GM19463 (cell line): Measurements from ENCODE around the gene MFAP2.

Experiments
- ATAC-seq: cut with Tn5 transposase; IDR thresholded peaks from one replicate; pipeline ENCODE4 v1.9.1; 2021; ENCODE audit warnings: mild to moderate bottlenecking, moderate library complexity; ENCODE audit not compliant: unreplicated experiment

The MFAP2 gene, protein sequence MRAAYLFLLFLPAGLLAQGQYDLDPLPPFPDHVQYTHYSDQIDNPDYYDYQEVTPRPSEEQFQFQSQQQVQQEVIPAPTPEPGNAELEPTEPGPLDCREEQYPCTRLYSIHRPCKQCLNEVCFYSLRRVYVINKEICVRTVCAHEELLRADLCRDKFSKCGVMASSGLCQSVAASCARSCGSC

DNA sequence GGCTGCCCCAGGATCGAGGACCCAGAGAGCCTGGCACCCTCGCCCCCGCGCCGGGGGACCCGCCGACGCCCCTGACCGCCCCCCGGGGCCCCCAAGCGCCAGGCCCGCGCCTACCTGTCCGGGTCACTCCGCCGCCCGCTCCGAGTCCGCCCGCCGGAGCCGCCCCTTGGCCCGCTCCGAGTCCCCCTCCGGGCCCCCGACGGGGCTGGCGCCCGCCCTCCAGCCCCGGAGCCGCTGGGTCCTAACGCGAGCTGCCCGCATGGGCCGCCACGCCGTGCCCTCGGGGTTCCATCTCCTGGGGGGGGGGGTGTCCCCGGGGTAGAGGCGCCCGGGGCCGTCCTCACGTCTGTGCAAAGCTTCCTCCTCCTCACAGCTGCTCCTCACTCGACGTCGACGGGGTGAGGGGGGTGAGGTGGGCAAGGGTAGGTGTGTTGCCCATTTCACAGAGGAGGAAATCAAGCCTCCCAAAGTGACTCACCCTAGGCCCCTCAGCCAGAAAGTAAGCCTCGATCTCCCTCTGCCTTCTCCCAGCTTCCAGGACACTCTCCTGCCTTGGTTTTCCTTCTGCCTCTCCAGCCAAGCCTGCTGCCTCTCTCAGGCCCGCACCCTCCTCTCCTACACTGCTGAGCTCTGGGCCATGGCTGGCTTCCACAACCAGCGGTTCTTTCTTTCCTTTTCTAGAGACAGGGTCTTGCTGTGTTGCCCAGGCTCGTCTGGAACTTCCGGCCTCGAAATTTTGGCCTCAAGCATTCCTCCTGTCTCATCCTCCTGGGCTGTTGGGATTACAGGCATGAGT, at the start of gene MFAP2:
MFAP2 (minus strand) TSS at position 148 of the 796 bp plus-strand sequence. CDS start 2,347 bp downstream, outside the sequence.
- no peak for ATAC-seq

DNA sequence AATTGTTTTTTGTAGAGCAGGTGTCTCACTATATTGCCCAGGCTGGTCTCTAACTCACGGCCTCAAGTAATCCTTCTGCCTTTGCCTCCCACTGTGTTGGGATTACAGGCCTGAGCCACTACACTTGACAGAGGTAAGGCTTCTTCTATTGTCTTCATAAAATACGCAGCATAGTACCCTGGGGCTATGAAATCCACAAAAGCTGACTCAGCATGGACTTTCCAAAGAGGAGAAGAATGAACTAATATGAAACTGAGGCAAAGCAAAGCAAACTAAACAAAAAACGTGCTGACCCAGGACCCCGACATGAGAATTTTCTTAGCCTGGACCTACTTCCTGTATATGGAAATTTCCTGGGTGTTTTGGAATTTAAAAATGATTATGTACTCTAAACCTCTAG, 49.8 kb upstream of the MFAP2 start:
- ATAC-seq, result no peak

DNA sequence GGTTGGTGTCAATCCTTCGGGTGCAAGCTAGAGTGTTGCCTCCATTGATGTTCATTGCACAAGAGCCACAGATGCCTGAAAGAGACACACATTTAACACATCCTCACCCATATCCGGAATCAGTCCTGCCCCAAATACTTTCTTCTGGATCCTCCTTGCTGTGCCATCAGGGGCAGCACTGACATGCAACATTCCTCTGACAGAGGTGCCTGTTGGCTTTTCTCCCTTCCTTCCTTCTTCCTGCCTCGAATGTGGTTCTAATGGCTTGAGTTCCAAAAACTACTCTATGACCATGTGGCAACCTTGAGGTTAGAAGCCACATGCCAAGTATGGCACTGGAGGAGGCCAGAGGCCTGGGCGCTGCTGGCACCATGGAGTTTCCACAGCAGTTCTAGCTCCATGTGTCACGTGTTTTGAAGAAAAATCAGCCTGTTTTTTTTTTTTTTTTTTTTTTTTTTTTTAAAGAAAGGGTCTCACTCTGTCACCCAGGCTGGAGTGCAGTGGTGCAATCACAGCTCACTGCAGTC, 48.3 kb upstream of the MFAP2 start:
- ATAC-seq, result no peak

DNA sequence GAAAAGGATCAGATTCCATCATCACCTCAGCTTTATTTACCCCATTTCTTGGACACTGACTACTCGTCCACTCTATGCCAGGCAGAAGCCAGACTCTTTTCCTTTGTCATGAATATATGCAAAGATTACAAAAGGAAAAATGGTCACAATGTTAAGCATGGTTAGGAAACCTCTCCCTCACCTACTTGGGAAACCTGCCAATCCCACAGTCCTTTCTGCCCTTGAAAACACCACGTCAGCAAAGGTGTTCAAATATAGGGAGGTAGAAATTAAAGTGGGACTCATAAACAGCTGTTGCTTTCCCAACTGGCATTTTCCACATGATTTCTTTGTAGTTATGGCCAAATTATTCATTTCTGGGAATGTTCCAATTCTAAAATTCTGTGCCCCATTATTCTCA, 47.5 kb upstream of the MFAP2 start:
- ATAC-seq, result no peak

DNA sequence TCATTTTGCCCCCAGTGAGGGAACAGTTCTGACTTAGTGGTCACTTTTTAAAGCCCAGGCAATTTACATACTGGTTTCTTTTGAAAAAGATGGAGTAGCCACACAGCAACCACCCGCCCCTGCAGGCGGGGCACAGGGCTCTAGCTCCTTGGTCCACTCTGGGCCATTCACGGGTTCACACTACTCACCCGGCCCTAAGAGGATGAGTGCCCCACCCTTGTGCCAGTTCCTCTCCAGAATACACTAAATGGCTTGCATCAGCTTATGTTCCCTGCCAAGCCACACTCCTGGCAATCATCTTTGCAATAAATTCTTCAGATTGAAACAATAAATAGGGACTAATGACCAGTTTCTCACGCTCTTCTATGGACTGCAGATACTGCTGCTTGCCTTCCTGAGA, 47.0 kb upstream of the MFAP2 start:
- no peak for ATAC-seq

DNA sequence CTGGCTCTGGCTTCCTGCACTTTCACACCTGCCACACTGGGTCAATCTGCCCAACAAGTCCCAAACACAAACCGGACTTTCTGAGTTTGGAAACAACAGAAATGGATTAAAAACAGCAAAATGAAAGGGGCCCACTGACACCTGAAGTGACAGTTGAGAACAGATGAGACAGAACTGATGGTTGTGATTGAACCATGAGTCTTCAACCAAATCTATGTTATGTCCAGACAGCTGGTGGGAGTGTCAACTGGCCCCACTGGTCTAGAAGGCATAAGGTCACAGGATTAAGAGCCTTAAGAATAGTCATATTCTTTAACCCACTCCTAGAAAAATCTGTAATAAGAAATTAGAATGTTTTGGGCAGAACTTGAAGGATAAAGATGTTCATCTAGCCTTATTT, 44.3 kb upstream of the MFAP2 start:
- ATAC-seq, result no peak

DNA sequence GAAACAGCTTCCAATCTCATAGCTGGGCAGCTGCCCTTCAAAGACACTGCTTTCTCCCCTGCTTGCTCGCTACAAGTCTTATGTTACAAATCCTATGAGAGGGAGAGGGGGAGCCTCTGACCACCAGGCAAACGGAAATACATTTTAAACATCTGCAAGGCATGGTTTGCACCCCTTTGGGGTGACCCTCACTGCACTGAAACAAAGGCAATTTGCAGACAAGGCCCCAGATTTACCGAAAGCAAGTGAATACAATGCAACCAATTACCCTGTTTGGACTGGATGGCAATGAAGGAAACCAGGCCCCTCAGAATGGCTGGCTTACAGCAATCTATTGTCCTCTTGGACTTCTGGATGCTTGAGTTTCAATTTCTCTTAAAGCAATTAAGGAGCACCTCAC, 43.2 kb upstream of the MFAP2 start:
- ATAC-seq, result no peak

DNA sequence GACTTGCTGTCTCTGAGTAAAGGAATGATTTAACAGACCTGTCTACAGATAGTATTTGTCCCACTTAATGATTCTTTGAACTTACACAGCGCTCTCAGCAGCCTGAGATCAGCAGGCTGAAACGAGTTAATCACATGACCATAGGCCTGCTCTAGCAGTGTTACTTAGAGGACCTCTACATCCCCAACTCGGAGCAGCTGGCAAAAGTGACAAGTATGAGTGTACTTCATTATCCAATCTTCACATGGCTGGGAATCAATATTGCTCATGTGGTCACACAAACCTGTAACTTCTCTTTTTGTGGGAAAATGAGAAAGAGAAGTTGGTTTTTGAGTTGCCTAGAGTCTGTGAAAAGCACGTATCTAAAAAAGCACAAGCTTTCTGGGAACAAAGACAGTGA, 42.7 kb upstream of the MFAP2 start:
- ATAC-seq, result no peak

DNA sequence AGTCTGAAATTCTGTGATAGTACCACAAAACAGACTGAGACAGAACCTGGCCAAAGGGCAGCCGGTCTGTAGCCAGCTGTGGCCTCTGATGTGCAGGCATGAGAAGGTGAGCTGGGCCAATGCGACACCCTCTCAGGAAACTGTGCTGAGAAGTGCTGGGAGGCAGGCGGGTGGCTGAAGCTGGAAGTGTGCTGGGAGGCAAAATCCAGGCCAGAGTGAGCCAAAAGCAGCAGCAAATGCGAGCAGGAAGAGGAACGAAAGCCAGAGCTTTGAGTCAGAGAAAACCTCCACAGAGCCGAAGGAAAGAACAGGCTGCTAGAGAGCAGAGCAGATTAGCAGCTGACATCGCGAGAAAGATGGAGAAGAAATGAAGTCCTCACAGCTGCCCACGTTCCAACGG, 41.5 kb upstream of the MFAP2 start:
- ATAC-seq, result no peak

DNA sequence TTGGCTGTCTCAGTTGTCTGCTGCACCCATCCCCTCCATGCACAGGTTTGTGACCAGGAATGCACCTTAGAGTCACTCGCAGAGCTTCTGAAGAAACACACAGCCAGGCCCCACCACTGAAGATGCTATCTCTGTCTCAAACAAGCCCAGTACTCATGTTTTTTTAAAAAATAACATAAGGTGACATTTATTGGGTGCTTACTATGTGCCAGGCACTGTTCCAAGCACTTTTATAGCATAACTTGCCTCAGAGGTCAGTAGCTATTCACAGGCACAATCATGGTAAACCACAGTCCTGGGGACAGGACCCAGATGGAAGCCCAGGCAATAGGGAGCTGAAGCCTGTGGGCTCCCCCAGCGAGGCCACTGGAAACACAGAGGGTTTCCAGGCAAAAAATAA, 40.1 kb upstream of the MFAP2 start:
- no peak for ATAC-seq

DNA sequence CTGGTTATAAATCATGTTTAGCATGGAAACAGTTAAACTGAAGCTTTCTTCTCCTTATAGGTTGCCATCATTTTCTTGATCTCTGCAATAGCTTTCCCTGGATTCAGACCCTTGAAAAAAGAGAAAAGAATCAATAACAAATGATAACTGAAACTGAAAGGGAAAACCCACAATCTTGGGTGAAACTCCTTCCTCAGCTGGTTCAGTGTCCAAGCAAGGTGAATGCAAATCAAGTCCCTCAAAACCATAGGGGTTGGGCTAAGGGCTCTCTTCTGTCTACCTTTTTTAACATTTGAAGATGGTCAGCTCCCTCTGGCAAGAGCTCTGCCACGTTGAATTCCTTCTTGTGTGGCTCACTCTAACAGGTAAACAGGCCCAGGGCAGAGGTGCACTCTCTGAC, 38.4 kb upstream of the MFAP2 start:
- no peak for ATAC-seq

DNA sequence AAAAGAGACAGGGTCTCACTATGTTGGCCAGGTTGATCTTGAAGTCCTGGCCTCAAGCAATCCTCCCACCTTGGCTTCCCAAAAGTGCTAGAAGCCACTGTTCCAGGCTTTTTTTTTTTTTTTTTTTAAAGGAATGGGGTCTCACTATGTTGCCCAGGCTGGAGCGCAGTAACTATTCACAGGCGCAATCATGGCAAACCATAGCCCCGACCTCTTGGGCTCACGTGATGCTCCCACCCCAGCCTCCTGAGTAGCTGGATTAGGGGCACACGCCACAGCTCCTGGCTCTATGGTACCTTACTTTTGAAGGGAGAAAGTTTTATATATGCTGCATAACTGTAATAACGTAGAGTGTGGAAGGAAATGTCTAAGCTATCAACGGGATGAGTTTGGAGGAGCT, 37.0 kb upstream of the MFAP2 start:
- ATAC-seq, result no peak

DNA sequence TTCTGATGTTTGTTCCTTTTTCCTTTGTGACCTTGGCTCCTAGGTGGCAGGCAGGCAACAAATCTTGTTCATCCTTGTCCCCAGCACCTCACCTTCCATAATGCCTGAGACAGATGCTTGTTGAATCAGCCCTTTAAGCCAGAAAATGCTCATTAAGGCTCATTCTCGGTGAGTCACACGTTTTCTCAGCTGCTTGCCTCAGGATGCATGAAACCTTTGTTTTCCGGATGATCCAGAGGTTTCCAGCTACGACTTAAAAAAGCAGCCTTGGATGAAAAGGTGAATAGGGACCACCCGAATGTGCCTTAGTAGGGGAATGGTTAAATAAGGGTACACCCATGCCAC, 35.9 kb upstream of the MFAP2 start:
- no peak for ATAC-seq

DNA sequence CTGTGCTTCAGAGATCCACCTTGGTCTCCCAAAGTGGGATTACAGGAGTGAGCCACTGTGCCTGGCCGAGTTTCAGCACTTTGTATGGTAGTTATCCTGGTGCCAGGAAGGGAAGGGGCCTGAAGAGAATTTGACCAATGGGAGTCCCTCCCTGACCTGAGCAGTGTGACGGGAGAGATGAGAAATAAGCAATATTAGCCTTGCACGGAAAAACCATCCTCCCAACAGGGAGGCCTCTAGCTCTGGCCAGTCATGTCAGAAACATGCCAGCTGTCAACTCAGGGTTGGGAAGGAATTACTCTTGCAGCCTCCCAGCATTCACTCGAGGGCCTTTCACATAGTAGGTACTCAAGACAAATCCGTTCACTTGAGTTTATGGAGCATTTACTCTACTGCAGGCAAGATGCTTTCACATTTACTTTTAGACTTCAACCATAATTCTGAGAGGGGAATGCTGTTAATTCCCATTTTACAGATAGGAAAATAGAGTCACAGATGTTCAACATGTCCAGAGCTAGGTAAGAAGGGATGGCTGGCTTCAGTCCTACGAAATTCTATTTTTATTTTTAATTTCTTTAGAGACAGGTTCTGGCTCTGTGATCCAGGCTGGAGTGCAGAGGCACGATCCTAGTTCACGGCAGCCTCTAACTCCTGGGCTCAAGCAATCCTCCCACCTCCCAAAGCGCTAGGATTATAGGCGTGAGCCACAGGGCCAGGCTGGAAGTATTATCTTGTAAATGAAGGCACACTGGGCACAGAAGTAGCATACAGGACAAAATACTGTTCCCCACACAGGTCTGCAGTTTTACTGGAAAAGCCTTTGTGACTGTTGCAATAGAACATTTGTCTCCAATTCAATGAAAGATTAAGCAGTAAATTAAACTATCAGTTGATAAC, 34.5 kb upstream of the MFAP2 start:
- no peak for ATAC-seq

DNA sequence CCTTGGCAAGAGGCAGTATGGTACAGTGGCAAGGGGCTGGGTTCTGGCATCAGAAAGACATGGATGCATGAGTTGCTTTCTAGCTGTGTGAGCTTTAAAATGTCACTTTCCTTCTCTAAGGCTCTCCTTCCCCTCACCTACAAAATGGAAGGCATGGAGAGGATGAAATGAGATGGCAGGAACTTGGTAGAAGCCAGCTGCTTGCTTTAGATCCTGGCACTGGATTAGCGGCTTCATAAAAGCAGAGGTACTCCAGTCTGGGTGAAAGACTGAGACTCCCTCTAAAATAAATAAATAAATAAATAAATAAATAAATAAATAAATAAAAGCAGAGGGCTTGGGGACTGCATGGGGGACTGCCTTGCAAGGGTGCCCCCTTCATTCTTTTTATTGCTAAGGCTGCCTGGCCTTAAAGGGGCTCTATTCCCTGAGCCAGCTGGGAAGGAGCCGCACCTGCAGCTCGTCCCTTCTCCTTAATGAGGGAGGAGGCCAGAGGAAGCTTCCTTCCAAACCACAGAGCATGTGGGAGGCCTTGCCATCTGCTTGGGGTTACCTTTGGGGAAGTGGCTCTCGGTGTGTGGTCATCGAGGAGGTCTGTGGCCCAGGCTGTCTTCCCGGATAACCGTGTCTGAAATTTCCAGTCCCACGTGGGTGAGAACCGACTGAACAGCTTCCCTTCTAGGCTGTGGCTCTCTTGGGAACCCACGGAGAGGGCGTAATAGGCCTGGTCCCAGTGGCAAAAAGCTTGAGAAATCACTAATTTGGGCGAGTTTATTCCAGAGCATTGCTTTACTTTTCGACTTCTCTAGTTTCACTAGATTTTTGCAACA, 33.3 kb upstream of the MFAP2 start:
- no peak for ATAC-seq

DNA sequence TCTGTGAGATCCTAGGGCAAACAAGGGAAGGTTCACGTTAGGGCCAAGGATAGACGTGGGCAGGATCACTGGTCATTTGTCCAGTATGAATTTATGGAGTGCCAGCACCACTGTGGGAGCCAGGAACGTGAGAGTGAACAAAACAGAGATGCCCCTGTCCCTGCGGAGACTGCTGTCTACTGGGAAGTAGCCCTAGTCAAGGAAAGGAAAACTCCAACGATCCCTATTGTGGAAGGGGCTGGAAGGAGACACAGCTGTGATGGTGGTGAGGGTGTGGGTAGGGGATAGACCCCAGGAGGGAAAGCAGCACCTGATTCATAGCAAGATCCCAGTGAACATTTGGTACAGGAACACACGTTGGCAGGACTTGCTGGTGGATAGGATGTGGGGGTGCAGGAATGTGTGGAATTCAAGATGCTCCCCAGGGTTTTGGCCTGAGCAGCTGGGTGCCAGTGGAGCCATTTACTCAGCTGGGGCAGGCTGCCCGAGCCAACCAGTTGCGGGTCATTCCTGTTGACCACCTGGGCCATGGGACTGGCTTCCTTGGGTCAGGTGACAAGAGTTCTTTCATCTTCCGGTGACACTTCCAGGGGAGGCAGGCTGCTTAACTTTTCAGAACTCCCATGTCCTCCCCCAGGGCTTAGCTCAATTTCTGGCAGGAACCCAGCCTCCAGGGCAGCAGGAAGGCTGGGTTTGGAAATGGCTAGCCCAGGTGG, 32.5 kb upstream of the MFAP2 start:
- no peak for ATAC-seq

DNA sequence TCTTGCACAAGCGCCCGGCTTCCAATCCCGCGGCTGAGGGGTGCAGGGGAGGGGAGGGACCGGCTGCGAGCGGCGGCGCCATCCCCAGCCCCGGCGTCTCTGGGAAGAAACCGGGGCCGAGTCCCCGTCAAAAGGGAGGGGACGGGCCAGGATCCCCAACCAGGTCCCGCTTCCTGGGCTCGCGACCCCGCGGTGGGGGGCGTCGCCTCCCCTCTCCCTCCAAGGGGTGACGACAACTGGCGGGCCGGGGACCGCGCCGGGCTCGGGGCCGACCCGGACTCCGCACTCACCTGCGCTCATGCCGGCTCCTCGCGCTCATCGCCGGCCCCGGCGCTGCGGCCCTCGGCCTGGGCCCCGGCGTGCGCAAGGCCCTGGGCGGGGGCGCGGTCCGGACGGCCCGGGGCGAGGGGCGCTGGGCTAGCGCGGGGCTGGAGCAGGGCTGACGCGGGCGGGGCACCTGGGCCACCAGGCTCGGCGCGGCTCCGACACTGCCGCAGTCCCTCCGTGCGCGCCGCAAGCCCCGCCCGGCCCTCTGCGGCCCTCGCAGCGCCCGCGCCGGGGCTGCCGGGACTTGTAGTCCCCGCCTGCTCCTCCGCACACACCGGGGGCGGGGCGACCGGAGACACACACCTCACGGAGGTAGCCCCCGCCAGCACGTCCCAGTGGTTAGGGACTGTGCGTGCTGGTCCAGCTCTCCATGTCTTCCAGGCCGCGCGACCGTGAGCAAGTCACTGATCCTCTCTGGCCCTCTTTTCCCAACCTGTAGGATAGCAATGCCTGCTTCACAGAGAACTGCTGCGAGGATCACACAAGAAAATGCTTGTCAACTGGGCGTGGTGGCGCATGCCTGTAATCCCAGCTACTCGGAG, 31.3 kb upstream of the MFAP2 start, which contains the start of gene ATP13A2:
ATP13A2 (minus strand) TSS at position 490 of the 869 bp plus-strand sequence; CDS start at position 300, 190 bp downstream.
- peak; percentile 94 for ATAC-seq

DNA sequence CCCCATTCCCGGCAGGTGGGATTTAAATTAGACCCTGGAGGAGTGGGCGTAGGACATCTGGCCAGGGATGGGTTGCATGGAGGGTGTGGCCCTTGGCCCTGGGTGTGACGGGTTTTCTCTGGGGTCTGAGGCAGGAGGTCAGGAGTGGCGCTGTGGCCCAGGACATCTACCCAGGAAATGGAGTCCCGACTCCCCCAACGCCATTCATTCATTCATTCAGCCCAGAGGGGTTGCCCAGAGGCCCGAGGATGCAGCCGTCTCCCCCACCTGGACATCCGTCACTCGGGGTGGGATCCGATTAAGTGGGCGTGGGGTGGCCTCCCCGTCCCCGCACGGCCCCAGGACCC, 30.6 kb upstream of the MFAP2 start:
- no peak for ATAC-seq

DNA sequence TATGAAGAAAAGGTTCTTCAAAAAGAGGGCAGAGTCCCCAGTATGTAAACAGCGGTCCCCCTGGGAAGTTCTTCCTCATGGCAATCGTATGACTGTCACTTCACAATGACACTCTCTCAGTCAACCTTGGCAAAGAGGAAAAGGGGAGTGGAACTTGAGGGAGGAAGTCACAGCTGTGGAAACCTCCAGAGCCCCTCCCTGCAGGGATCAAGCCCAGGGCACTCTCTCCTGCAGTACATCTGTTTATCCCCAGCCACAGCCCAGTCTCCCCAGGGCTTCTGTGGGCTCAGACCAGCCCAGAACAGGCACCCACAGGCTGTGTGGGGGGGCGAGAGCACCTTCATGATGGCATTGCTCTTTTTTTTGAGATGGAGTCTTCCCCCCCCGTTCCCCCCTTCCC, 29.3 kb upstream of the MFAP2 start:
- ATAC-seq, result no peak
